Activated CD8-positive, alpha-beta memory T cell treated with anti-CD3 and anti-CD28 coated beads for 36 hours (primary cell): ENCODE data around the gene LIME1. TPM values are rescaled to one million over a fixed set of nuclear protein-coding genes. Genes with fewer than 3 reads are reported as not detected.

Source experiments
- CTCF ChIA-PET: fragments of 350-600 bp; sonication (Branson Sonifier 250); formaldehyde crosslinking; loops from one replicate; lab custom pipeline; 2021; ENCODE audit warnings: antibody characterized with exemption; lab: Charles Lee
- POLR2A ChIA-PET: fragments of 350-600 bp; sonication (Branson Sonifier 250); formaldehyde crosslinking; loops from one replicate; lab custom pipeline; 2021; ENCODE audit warnings: antibody characterized with exemption; lab: Charles Lee
- total RNA-seq, 2 experiments: library from RNA; stranded (reverse); gene quantifications; one replicate each; pipeline ENCODE4 v1.2.3, GENCODE V29; 2021

The LIME1 gene
- total RNA-seq, 2 experiments from 2014 or later, result 9.9 to 10.8 TPM

- POLR2A ChIA-PET, result interaction anchor here (1.0 to 1.3 kb wide), 2 partner anchors 11 to 44 kb away, joined by 4 to 8 read pairs; partner anchors contain the start of genes ARFRP1 and ZGPAT
- CTCF ChIA-PET, result interaction anchor here (0.9 to 1.7 kb wide), 7 partner anchors 11 to 255 kb away, joined by 3 to 6 read pairs (median 3); partner anchors contain the start of gene RTEL1
Measured at GRCh38 chr20:63751471-63752271, 15.2 kb downstream of the LIME1 start.

- POLR2A ChIA-PET, result no interaction called here
- CTCF ChIA-PET, result interaction anchor here (1.0 to 1.3 kb wide), 2 partner anchors 23 to 256 kb away, joined by 3 read pairs; no protein-coding TSS in a partner anchor
Measured at GRCh38 chr20:63752411-63753101, 16.1 kb downstream of the LIME1 start.

- ChIA-PET POLR2A (no interaction called here), CTCF (no interaction called here)
Measured at GRCh38 chr20:63753381-63753780, 16.9 kb downstream of the LIME1 start.

- POLR2A ChIA-PET, result no interaction called here
- CTCF ChIA-PET, result no interaction called here
Measured at GRCh38 chr20:63754008-63754407, 17.5 kb downstream of the LIME1 start.

GRCh38 chr20:63755933-63756647 lies 19.6 kb downstream of the LIME1 start:
- POLR2A ChIA-PET, result no interaction called here
- CTCF ChIA-PET, result interaction anchor here (0.6 kb wide), 1 partner anchor 159 kb away, joined by 3 read pairs; no protein-coding TSS in a partner anchor

- ChIA-PET CTCF (no interaction called here), POLR2A (no interaction called here)
Measured at GRCh38 chr20:63756648-63756991, 20.2 kb downstream of the LIME1 start.

- ChIA-PET POLR2A (no interaction called here), CTCF (no interaction called here)
Measured at GRCh38 chr20:63758152-63758551, 21.7 kb downstream of the LIME1 start.

- POLR2A ChIA-PET, result interaction anchor here (1.1 kb wide), 1 partner anchor 51 kb away, joined by 4 read pairs; the partner anchor contains the start of genes ARFRP1 and ZGPAT
- CTCF ChIA-PET, result no interaction called here
Measured at GRCh38 chr20:63759377-63759901, 23.0 kb downstream of the LIME1 start.

GRCh38 chr20:63765082-63765873 lies 28.8 kb downstream of the LIME1 start:
- POLR2A ChIA-PET, result interaction anchor here (0.7 kb wide), 1 partner anchor 123 kb away, joined by 5 read pairs; no protein-coding TSS in a partner anchor

GRCh38 chr20:63765902-63766301 lies 29.4 kb downstream of the LIME1 start:
- ChIA-PET POLR2A (interaction anchor here (1.0 kb wide), 1 partner anchor 25 kb away, joined by 4 read pairs; no protein-coding TSS in a partner anchor), CTCF (interaction anchor here (0.7 kb wide), 1 partner anchor 72 kb away, joined by 4 read pairs; no protein-coding TSS in a partner anchor)

More at GRCh38 chr20:63765082-63765873, 28.8 kb downstream of the LIME1 start:
- CTCF ChIA-PET, result no interaction called here

GRCh38 chr20:63766695-63767426 lies 30.4 kb downstream of the LIME1 start:
- CTCF ChIA-PET, result interaction anchor here (0.7 to 1.9 kb wide), 2 partner anchors 19 to 71 kb away, joined by 4 to 7 read pairs; no protein-coding TSS in a partner anchor

GRCh38 chr20:63767456-63767855 lies 31.0 kb downstream of the LIME1 start:
- ChIA-PET CTCF (interaction anchor here (1.9 kb wide), 1 partner anchor 19 kb away, joined by 7 read pairs; no protein-coding TSS in a partner anchor), POLR2A (no interaction called here)

More at GRCh38 chr20:63766695-63767426, 30.4 kb downstream of the LIME1 start:
- POLR2A ChIA-PET, result interaction anchor here (1.0 kb wide), 1 partner anchor 26 kb away, joined by 4 read pairs; no protein-coding TSS in a partner anchor

GRCh38 chr20:63767886-63768285 lies 31.4 kb downstream of the LIME1 start:
- POLR2A ChIA-PET, result no interaction called here
- CTCF ChIA-PET, result interaction anchor here (1.9 kb wide), 1 partner anchor 18 kb away, joined by 7 read pairs; no protein-coding TSS in a partner anchor

GRCh38 chr20:63768591-63769515 lies 32.4 kb downstream of the LIME1 start:
- CTCF ChIA-PET, result interaction anchor here (1.9 kb wide), 1 partner anchor 17 kb away, joined by 7 read pairs; no protein-coding TSS in a partner anchor
- POLR2A ChIA-PET, result no interaction called here

- CTCF ChIA-PET, result no interaction called here
- POLR2A ChIA-PET, result no interaction called here
Measured at GRCh38 chr20:63769891-63770474, 33.5 kb downstream of the LIME1 start.
